Activated CD8-positive, alpha-beta T cell treated with anti-CD3 and anti-CD28 coated beads for 36 hours (primary cell): ENCODE measurements around the gene COL15A1. TPM values are rescaled to one million over a fixed set of nuclear protein-coding genes. Genes with fewer than 3 reads are reported as not detected.
"Not testable (repeated sequence)": the region's sequence is repeated elsewhere in the genome, so short reads cannot be mapped to it uniquely, and the experiment has no call there.

Experiments used
- ATAC-seq: fragments of 200-7000 bp; cut with Tn5 transposase; one replicate; pipeline ENCODE4 v1.10.0; 2021; ENCODE audit warnings: mild to moderate bottlenecking, moderate library complexity
- CTCF ChIA-PET: fragments of 350-600 bp; sonication (Branson Sonifier 250); formaldehyde crosslinking; loops from one replicate; lab custom pipeline; 2021; ENCODE audit warnings: antibody characterized with exemption; lab: Charles Lee
- POLR2A ChIA-PET: fragments of 350-600 bp; sonication (Branson Sonifier 250); formaldehyde crosslinking; loops from one replicate; lab custom pipeline; 2021; ENCODE audit warnings: antibody characterized with exemption; lab: Charles Lee
- DNase-seq: peaks from one replicate; pipeline ENCODE4 v3.0.0-alpha.2; 2020
- H3K27ac Mint-ChIP-seq: one replicate; pipeline ENCODE4 v1.8.0; 2021; ENCODE audit warnings: mild to moderate bottlenecking, mixed read lengths
- H3K27me3 Mint-ChIP-seq: one replicate; pipeline ENCODE4 v1.8.0; 2021; ENCODE audit warnings: mixed read lengths
- H3K36me3 Mint-ChIP-seq: one replicate; pipeline ENCODE4 v1.8.0; 2021; ENCODE audit warnings: low read depth, mixed read lengths
- H3K4me1 Mint-ChIP-seq: one replicate; pipeline ENCODE4 v1.8.0; 2021; ENCODE audit warnings: low read depth, mixed read lengths
- H3K4me3 Mint-ChIP-seq: one replicate; pipeline ENCODE4 v1.8.0; 2021; ENCODE audit warnings: mild to moderate bottlenecking, moderate library complexity, mixed read lengths
- H3K9me3 Mint-ChIP-seq: one replicate; pipeline ENCODE4 v1.8.0; 2021; ENCODE audit warnings: mixed read lengths
- CTCF ChIP-seq: fragments of 200-600 bp; IDR thresholded peaks from one replicate; pipeline ENCODE4 v1.8.0; 2022; ENCODE audit warnings: antibody characterized with exemption, mild to moderate bottlenecking
- intact Hi-C: fragments of 100-400 bp; cut with micrococcal nuclease; formaldehyde crosslinking; loops from one replicate; pipeline ENCODE4 v1.10.0; 2022
- total RNA-seq, 2 experiments: library from RNA; stranded (reverse); gene quantifications; one replicate each; pipeline ENCODE4 v1.2.3, GENCODE V29; 2021

Gene COL15A1
- total RNA-seq, 2 experiments from 2014 or later: 0.07 TPM; not detected in 1

DNA sequence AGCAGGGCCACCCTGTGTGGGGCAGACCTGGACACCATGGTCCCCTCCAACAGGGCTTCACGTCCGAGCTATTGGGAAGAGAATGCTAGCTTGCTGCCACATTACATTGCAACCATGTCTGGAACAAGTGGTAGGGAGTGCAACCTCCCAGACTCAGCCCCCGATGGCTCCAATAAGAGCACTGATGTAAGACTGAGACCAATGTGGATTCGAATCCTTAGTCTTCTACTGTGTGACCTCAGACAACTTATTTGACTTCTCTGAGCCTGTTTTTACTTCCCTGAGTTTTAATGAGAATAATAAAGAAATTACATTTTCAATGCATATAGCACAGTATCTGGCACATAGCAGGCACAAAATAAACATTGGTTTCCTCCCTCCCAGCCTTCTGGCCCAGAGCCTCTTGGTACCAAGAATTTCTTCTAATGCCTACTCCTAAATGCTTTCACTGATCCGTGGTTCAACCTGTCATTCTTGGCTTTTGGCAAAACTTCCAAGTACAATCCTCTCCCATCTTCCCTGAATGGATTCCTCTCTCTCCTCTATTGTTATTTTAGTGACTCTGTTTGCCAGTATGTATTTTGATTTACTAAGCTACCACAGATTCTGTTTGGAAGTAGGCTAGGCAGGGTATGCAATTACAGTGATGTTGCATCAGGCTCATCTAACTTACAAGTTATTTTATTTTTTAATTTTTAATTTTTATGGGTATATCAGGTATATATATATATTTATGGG, 34.6 kb upstream of the COL15A1 start:
- CTCF ChIA-PET: interaction anchor here (1.0 kb wide), 1 partner anchor 13 kb away, joined by 3 read pairs; no protein-coding TSS in a partner anchor
- no peak for DNase-seq
- no peak for TF ChIP-seq CTCF
- Mint-ChIP-seq H3K27me3 (peaks cover 2% of the 10 kb centered on the region), H3K4me1 (no peaks in the 10 kb centered on the region), H3K9me3 (no peaks in the 10 kb centered on the region), H3K36me3 (no peaks in the 10 kb centered on the region), H3K27ac (no peak overlapping the region), H3K4me3 (no peak overlapping the region)
- intact Hi-C loops: no loop called here
- ATAC-seq: no peak
- POLR2A ChIA-PET: no interaction called here

- Mint-ChIP-seq H3K4me1 (no peaks in the 10 kb centered on the region), H3K9me3 (no peaks in the 10 kb centered on the region), H3K4me3 (no peak overlapping the region), H3K36me3 (no peaks in the 10 kb centered on the region), H3K27me3 (peaks cover 2% of the 10 kb centered on the region), H3K27ac (no peak overlapping the region)
- ChIA-PET POLR2A (no interaction called here), CTCF (interaction anchor here (1.0 kb wide), 1 partner anchor 13 kb away, joined by 3 read pairs; no protein-coding TSS in a partner anchor)
- ATAC-seq (no peak), DNase-seq (no peak)
- TF ChIP-seq CTCF: no peak
- intact Hi-C loops: no loop called here
Measured at GRCh38 chr9:98909935-98910334, 33.8 kb upstream of the COL15A1 start.

DNA sequence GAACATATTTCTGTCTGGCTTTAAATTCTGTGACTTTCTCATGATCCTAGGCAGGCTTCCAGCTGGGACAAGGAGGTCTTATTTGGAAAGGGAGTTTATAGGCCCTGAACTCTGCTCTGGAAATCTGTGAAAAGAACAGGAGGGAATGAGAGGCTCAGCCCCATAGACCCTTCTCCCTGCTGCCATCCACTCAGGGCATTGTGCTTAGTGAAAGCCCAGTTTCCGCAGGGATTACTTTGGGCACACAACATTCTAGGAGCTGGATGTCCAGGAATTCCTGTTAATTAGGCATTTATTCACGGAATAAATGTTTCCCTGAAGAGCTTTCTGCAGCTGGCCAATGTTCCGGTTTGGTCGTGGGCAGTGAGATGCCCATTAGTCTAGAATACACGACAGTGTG, 32.7 kb upstream of the COL15A1 start:
- ATAC-seq (no peak), DNase-seq (no peak)
- POLR2A ChIA-PET: no interaction called here
- intact Hi-C loops: no loop called here
- H3K9me3 Mint-ChIP-seq: no peaks in the 10 kb centered on the region
- no peaks in the 10 kb centered on the region for H3K4me1 Mint-ChIP-seq
- no peak for TF ChIP-seq CTCF
- no peak overlapping the region for H3K27ac Mint-ChIP-seq
- no peaks in the 10 kb centered on the region for H3K27me3 Mint-ChIP-seq
- no peaks in the 10 kb centered on the region for H3K36me3 Mint-ChIP-seq
- H3K4me3 Mint-ChIP-seq: no peak overlapping the region
- CTCF ChIA-PET: no interaction called here

GRCh38 chr9:98911738-98912137, 32.0 kb upstream of the COL15A1 start:
- H3K27ac Mint-ChIP-seq, H3K4me1 Mint-ChIP-seq, DNase-seq, intact Hi-C loops, POLR2A ChIA-PET, ATAC-seq, H3K9me3 Mint-ChIP-seq, H3K4me3 Mint-ChIP-seq, H3K27me3 Mint-ChIP-seq, H3K36me3 Mint-ChIP-seq: not testable (repeated sequence)
- CTCF ChIA-PET: interaction anchor here (0.6 to 2.1 kb wide), 2 partner anchors 64 to 100 kb away, joined by 3 to 10 read pairs; no protein-coding TSS in a partner anchor

GRCh38 chr9:98912450-98912849, 31.3 kb upstream of the COL15A1 start:
- H3K9me3 Mint-ChIP-seq: no peaks in the 10 kb centered on the region
- no peak overlapping the region for H3K27ac Mint-ChIP-seq
- TF ChIP-seq CTCF: no peak
- DNase-seq (no peak), ATAC-seq (no peak)
- H3K27me3 Mint-ChIP-seq: no peaks in the 10 kb centered on the region
- no peaks in the 10 kb centered on the region for H3K4me1 Mint-ChIP-seq
- intact Hi-C loops: no loop called here
- POLR2A ChIA-PET: no interaction called here
- CTCF ChIA-PET: interaction anchor here (0.6 to 2.1 kb wide), 2 partner anchors 65 to 99 kb away, joined by 3 to 10 read pairs; no protein-coding TSS in a partner anchor
- no peaks in the 10 kb centered on the region for H3K36me3 Mint-ChIP-seq
- H3K4me3 Mint-ChIP-seq: no peak overlapping the region
